Smooth muscle cell (in vitro differentiated cells): ENCODE results near the gene DSG1. TPM values are rescaled to one million over a fixed set of nuclear protein-coding genes. Genes with fewer than 3 reads are reported as not detected.

Experiments
- DNase-seq: peaks from one replicate; lab custom pipeline; 2025; ENCODE audit not compliant: unreplicated experiment; lab: John Stamatoyannopoulos, UW
- H2AFZ ChIP-seq: fragments of 200-600 bp; sonication (generic); 2 replicates; pipeline ENCODE4 v1.6.0; 2016; ENCODE audit warnings: antibody characterized with exemption, low read depth, mild to moderate bottlenecking
- H3F3A ChIP-seq: fragments of 200-600 bp; sonication (generic); 2 replicates; pipeline ENCODE4 v1.6.0; 2017; ENCODE audit warnings: antibody characterized with exemption, low read depth
- H3K27ac ChIP-seq: fragments of 200-600 bp; sonication (generic); 2 replicates; pipeline ENCODE4 v1.5.1; 2016; ENCODE audit warnings: low read depth, mild to moderate bottlenecking
- H3K27me3 ChIP-seq: fragments of 200-600 bp; sonication (generic); 2 replicates; pipeline ENCODE4 v1.6.1; 2016; ENCODE audit warnings: low read depth, mild to moderate bottlenecking
- H3K36me3 ChIP-seq: fragments of 200-600 bp; sonication (generic); 2 replicates; pipeline ENCODE4 v1.5.1; 2016; ENCODE audit warnings: low read depth
- H3K4me1 ChIP-seq: fragments of 200-600 bp; sonication (generic); 2 replicates; pipeline ENCODE4 v1.5.1; 2016; ENCODE audit warnings: low read depth
- H3K4me2 ChIP-seq: fragments of 200-600 bp; sonication (generic); 2 replicates; pipeline ENCODE4 v1.6.0; 2016; ENCODE audit warnings: mild to moderate bottlenecking
- H3K4me3 ChIP-seq: fragments of 200-600 bp; sonication (generic); 2 replicates; pipeline ENCODE4 v1.5.1; 2016; ENCODE audit warnings: mild to moderate bottlenecking
- H3K79me2 ChIP-seq: fragments of 200-600 bp; sonication (generic); 2 replicates; pipeline ENCODE4 v1.6.0; 2016; ENCODE audit warnings: low read depth, mild to moderate bottlenecking
- H3K9ac ChIP-seq: fragments of 200-600 bp; sonication (generic); 2 replicates; pipeline ENCODE4 v1.6.0; 2016; ENCODE audit warnings: low read depth
- H3K9me3 ChIP-seq: fragments of 200-600 bp; sonication (generic); replicated peaks from 2 replicates; pipeline ENCODE4 v1.5.1; 2016; ENCODE audit warnings: low read depth
- H4K20me1 ChIP-seq: fragments of 200-600 bp; sonication (generic); 2 replicates; pipeline ENCODE4 v1.6.0; 2016; ENCODE audit warnings: low read depth
- CTCF ChIP-seq: fragments of 200-600 bp; sonication (generic); IDR thresholded peaks from 2 replicates; pipeline ENCODE4 v1.5.1; 2017; ENCODE audit warnings: borderline replicate concordance, mild to moderate bottlenecking, antibody characterized with exemption; ENCODE audit not compliant: insufficient read depth, poor library complexity, severe bottlenecking
- WGBS: methylation state at CpG from one replicate; pipeline ENCODE4 v1.1.7; 2016; ENCODE audit warnings: low lambda C conversion rate; 5-methylcytosine and 5-hydroxymethylcytosine counted together
- polyA plus RNA-seq: library from polyadenylated mRNA; unstranded; fragments of >200 nt; fragmentation: Nextera tagmentation; extraction: Ambion mirVana; gene quantifications from 2 replicates; pipeline ENCODE4 v1.2.1, GENCODE V29; 2016
- total RNA-seq: library from RNA; depleted of rRNA; stranded (reverse); fragments of >200 nt; gene quantifications from 2 replicates; pipeline ENCODE4 v1.2.3, GENCODE V29; 2014

The DSG1 gene
- total and polyA plus RNA-seq, 2 experiments from 2014 or later: 5.0 to 65.5 TPM

GRCh38 chr18:31302991-31303390 is 15.0 kb upstream of the DSG1 start:
- DNase-seq: no peak
- H3K4me1 ChIP-seq: peaks cover 16% of the 10 kb centered on the region
- no peak overlapping the region for H3K4me3 ChIP-seq
- no peak overlapping the region for H3K4me2 ChIP-seq
- H3K9ac ChIP-seq: no peak overlapping the region
- no peaks in the 10 kb centered on the region for H3K27me3 ChIP-seq
- no peaks in the 10 kb centered on the region for H3K79me2 ChIP-seq
- H2AFZ ChIP-seq: no peak overlapping the region
- H3K27ac ChIP-seq: peak overlapping the region; percentile 41
- no peak for TF ChIP-seq CTCF
- H3F3A ChIP-seq: no peaks in the 10 kb centered on the region
- no peaks in the 10 kb centered on the region for H3K9me3 ChIP-seq
- H4K20me1 ChIP-seq: no peaks in the 10 kb centered on the region
- no peaks in the 10 kb centered on the region for H3K36me3 ChIP-seq

- Histone ChIP-seq H3K9me3 (no peaks in the 10 kb centered on the region), H2AFZ (no peak overlapping the region), H4K20me1 (no peaks in the 10 kb centered on the region), H3K4me3 (no peak overlapping the region), H3K9ac (no peak overlapping the region), H3F3A (no peaks in the 10 kb centered on the region), H3K4me1 (peaks cover 16% of the 10 kb centered on the region), H3K79me2 (no peaks in the 10 kb centered on the region), H3K27me3 (no peaks in the 10 kb centered on the region), H3K36me3 (no peaks in the 10 kb centered on the region), H3K4me2 (no peak overlapping the region), H3K27ac (peak overlapping the region; percentile 44)
- DNase-seq: no peak
- TF ChIP-seq CTCF: no peak
- WGBS: 84% methylated on average over 3 of the region's 3 CpGs
Measured at GRCh38 chr18:31303771-31304170, 14.2 kb upstream of the DSG1 start.

GRCh38 chr18:31309115-31309514 is 8.8 kb upstream of the DSG1 start:
- H4K20me1 ChIP-seq: no peaks in the 10 kb centered on the region
- no peak for TF ChIP-seq CTCF
- no peak overlapping the region for H3K27ac ChIP-seq
- H3K4me2 ChIP-seq: no peak overlapping the region
- no peaks in the 10 kb centered on the region for H3K79me2 ChIP-seq
- DNase-seq: no peak
- no peaks in the 10 kb centered on the region for H3K27me3 ChIP-seq
- 95% methylated on average over 2 of the region's 2 CpGs for WGBS
- H3K9me3 ChIP-seq: no peaks in the 10 kb centered on the region
- H3K36me3 ChIP-seq: no peaks in the 10 kb centered on the region
- no peak overlapping the region for H3K9ac ChIP-seq
- no peak overlapping the region for H3K4me3 ChIP-seq
- H3K4me1 ChIP-seq: no peaks in the 10 kb centered on the region
- H2AFZ ChIP-seq: no peak overlapping the region
- no peaks in the 10 kb centered on the region for H3F3A ChIP-seq

- no peaks in the 10 kb centered on the region for H3K36me3 ChIP-seq
- H3K4me3 ChIP-seq: no peak overlapping the region
- no peaks in the 10 kb centered on the region for H4K20me1 ChIP-seq
- no peaks in the 10 kb centered on the region for H3K9me3 ChIP-seq
- no peaks in the 10 kb centered on the region for H3K27me3 ChIP-seq
- H3K9ac ChIP-seq: no peak overlapping the region
- no peak overlapping the region for H3K4me2 ChIP-seq
- DNase-seq: no peak
- no peaks in the 10 kb centered on the region for H3F3A ChIP-seq
- no peak overlapping the region for H3K27ac ChIP-seq
- no peak overlapping the region for H2AFZ ChIP-seq
- WGBS: 94% methylated on average over 4 of the region's 4 CpGs
- no peak for TF ChIP-seq CTCF
- H3K4me1 ChIP-seq: no peaks in the 10 kb centered on the region
- no peaks in the 10 kb centered on the region for H3K79me2 ChIP-seq
Measured at GRCh38 chr18:31316974-31317373, 986 bp upstream of the DSG1 start.
